H1 (cell line): ENCODE measurements around the gene FAAP100. TPM values are rescaled to one million over a fixed set of nuclear protein-coding genes. Genes with fewer than 3 reads are reported as not detected.

Source experiments
- CTCF ChIA-PET: fragments of 300-600 bp; sonication (Branson Sonifier 250); formaldehyde crosslinking; loops from one replicate; lab custom pipeline; 2021; ENCODE audit not compliant: partially characterized antibody; lab: Charles Lee
- POLR2A ChIA-PET: fragments of 300-600 bp; sonication (Branson Sonifier 250); formaldehyde crosslinking; loops from one replicate; lab custom pipeline; 2021; ENCODE audit warnings: inconsistent platforms; ENCODE audit not compliant: partially characterized antibody; lab: Charles Lee
- DNase-seq, 2 experiments: peaks; one replicate each; pipeline versions ENCODE4 v3.0.0 to v3.0.0-alpha.2; 2010 to 2022; ENCODE audit warnings: low spot score in 2 of 2, low read depth in 1 of 2, mixed read lengths in 1 of 2
- FAIRE-seq: peaks from 2 replicates; lab custom pipeline; 2011; peaks lifted over from hg19 to GRCh38; lab: Jason Lieb, UNC
- H2AFZ ChIP-seq: 2 replicates; pipeline ENCODE4 v1.8.1; 2012; ENCODE audit warnings: low read length, inconsistent platforms
- H2AK5ac ChIP-seq: 2 replicates; pipeline ENCODE4 v1.6.1; 2013; ENCODE audit warnings: low read depth, low read length
- H2BK120ac ChIP-seq: replicated peaks from 2 replicates; pipeline ENCODE3; 2013; ENCODE audit warnings: low read depth, low read length, inconsistent platforms
- H2BK12ac ChIP-seq: 2 replicates; pipeline ENCODE4 v1.6.1; 2013; ENCODE audit warnings: low read depth, low read length
- H2BK15ac ChIP-seq: 2 replicates; pipeline ENCODE4 v1.6.1; 2013; ENCODE audit warnings: low read length
- H2BK20ac ChIP-seq: 2 replicates; pipeline ENCODE4 v1.6.1; 2013; ENCODE audit warnings: low read length
- H2BK5ac ChIP-seq: 2 replicates; pipeline ENCODE4 v1.6.1; 2013; ENCODE audit warnings: low read depth, low read length
- H3K14ac ChIP-seq: 2 replicates; pipeline ENCODE4 v1.6.1; 2013; ENCODE audit warnings: inconsistent platforms; ENCODE audit not compliant: insufficient read length
- H3K18ac ChIP-seq: 2 replicates; pipeline ENCODE4 v1.6.1; 2013; ENCODE audit warnings: low read length; ENCODE audit errors: extremely low read depth
- H3K23ac ChIP-seq: 2 replicates; pipeline ENCODE4 v1.6.1; 2013; ENCODE audit warnings: inconsistent platforms; ENCODE audit not compliant: insufficient read length
- H3K23me2 ChIP-seq: 2 replicates; pipeline ENCODE4 v1.6.1; 2013; ENCODE audit warnings: low read depth, low read length
- H3K27ac ChIP-seq: 2 replicates; pipeline ENCODE4 v1.6.1; 2011; ENCODE audit warnings: low read depth, low read length, inconsistent platforms
- H3K27me3 ChIP-seq, 4 experiments: replicated peaks in 1 of 4; 1 replicate in 1 of 4; 2 replicates in 3 of 4; pipeline versions ENCODE4 v1.6.1 to v1.8.1; 2011 to 2013; ENCODE audit warnings: low read length in 3 of 4, mild to moderate bottlenecking in 3 of 4, inconsistent platforms in 2 of 4, mixed read lengths in 2 of 4, moderate library complexity in 1 of 4; ENCODE audit not compliant: control insufficient read depth in 3 of 4, insufficient read depth in 3 of 4; ENCODE audit errors: extremely low read depth in 1 of 4
- H3K36me3 ChIP-seq, 4 experiments: 2 replicates each; pipeline versions ENCODE4 v1.6.1 to v1.8.1; 2011 to 2013; ENCODE audit warnings: mild to moderate bottlenecking in 4 of 4, low read length in 3 of 4, moderate library complexity in 2 of 4, control low read depth in 1 of 4, inconsistent platforms in 1 of 4; ENCODE audit not compliant: insufficient read depth in 4 of 4, control insufficient read depth in 2 of 4
- H3K4ac ChIP-seq: replicated peaks from 2 replicates; pipeline ENCODE3; 2013; ENCODE audit warnings: low read length, low read depth, mixed read lengths, inconsistent platforms; ENCODE audit not compliant: insufficient read length
- H3K4me1 ChIP-seq, 4 experiments: replicated peaks in 1 of 4; 1 replicate in 1 of 4; 2 replicates in 3 of 4; pipeline versions ENCODE4 v1.6.1 to v1.8.1; 2011 to 2013; ENCODE audit warnings: low read length in 3 of 4, inconsistent platforms in 2 of 4, mixed read lengths in 1 of 4; ENCODE audit not compliant: insufficient read depth in 4 of 4, control insufficient read depth in 3 of 4
- H3K4me2 ChIP-seq, 2 experiments: 2 replicates each; pipeline versions ENCODE4 v1.6.1 to v1.8.1; 2011 to 2013; ENCODE audit warnings: low read depth in 2 of 2, low read length in 2 of 2, control low read depth in 1 of 2, inconsistent platforms in 1 of 2, mild to moderate bottlenecking in 1 of 2; ENCODE audit not compliant: insufficient read depth in 1 of 2
- H3K4me3 ChIP-seq, 4 experiments: fragments of 200-600, 300-600 bp in 1 of 4; sonication (generic), shearing (Covaris generic), sonication (Bioruptor Twin) in 1 of 4; 2 replicates each; pipeline versions ENCODE4 v1.5.1 to v1.8.1; 2011 to 2016; ENCODE audit warnings: low read length in 4 of 4, low read depth in 3 of 4, control low read depth in 2 of 4, inconsistent platforms in 2 of 4, mild to moderate bottlenecking in 2 of 4, mixed read lengths in 1 of 4, moderate library complexity in 1 of 4; ENCODE audit not compliant: insufficient read depth in 2 of 4; ENCODE audit errors: extremely low read depth in 1 of 4
- H3K56ac ChIP-seq: replicated peaks from 2 replicates; pipeline ENCODE3; 2013; ENCODE audit warnings: low read depth, mild to moderate bottlenecking, mixed read lengths, low read length, inconsistent platforms; ENCODE audit not compliant: insufficient read length
- H3K79me1 ChIP-seq: 2 replicates; pipeline ENCODE4 v1.6.1; 2013; ENCODE audit warnings: low read depth, low read length, control low read depth
- H3K79me2 ChIP-seq, 2 experiments: 2 replicates each; pipeline versions ENCODE4 v1.6.1 to v1.8.1; 2012 to 2013; ENCODE audit warnings: low read length in 2 of 2, mild to moderate bottlenecking in 2 of 2, inconsistent platforms in 1 of 2; ENCODE audit not compliant: insufficient read depth in 2 of 2, control insufficient read depth in 1 of 2
- H3K9ac ChIP-seq, 4 experiments: replicated peaks in 1 of 4; 1 replicate in 1 of 4; 2 replicates in 3 of 4; pipeline versions ENCODE4 v1.6.1 to v1.8.1; 2011 to 2013; ENCODE audit warnings: low read depth in 3 of 4, low read length in 3 of 4, control low read depth in 2 of 4, mild to moderate bottlenecking in 2 of 4, moderate library complexity in 2 of 4, inconsistent platforms in 1 of 4; ENCODE audit errors: extremely low read depth in 1 of 4
- H3K9me3 ChIP-seq, 2 experiments: 2 replicates each; pipeline versions ENCODE4 v1.6.1 to v1.8.1; 2012 to 2013; ENCODE audit warnings: mild to moderate bottlenecking in 2 of 2, moderate library complexity in 2 of 2, control low read depth in 1 of 2, inconsistent platforms in 1 of 2, low read depth in 1 of 2, low read length in 1 of 2, mixed read lengths in 1 of 2; ENCODE audit not compliant: insufficient read depth in 2 of 2
- H4K20me1 ChIP-seq, 2 experiments: replicated peaks in 1 of 2; 2 replicates each; pipeline versions ENCODE3 to v1.8.1; 2011 to 2013; ENCODE audit warnings: inconsistent platforms in 2 of 2, low read length in 2 of 2, mild to moderate bottlenecking in 1 of 2; ENCODE audit not compliant: insufficient read depth in 2 of 2, control insufficient read depth in 1 of 2
- H4K5ac ChIP-seq: 2 replicates; pipeline ENCODE4 v1.6.1; 2013; ENCODE audit warnings: low read length, low read depth, mixed read lengths, inconsistent platforms; ENCODE audit not compliant: insufficient read length
- H4K8ac ChIP-seq: 2 replicates; pipeline ENCODE4 v1.8.0; 2013; ENCODE audit warnings: mild to moderate bottlenecking, moderate library complexity, low read length, inconsistent platforms; ENCODE audit not compliant: insufficient read depth; ENCODE audit errors: extremely low read depth
- H4K91ac ChIP-seq: replicated peaks from 2 replicates; pipeline ENCODE3; 2013; ENCODE audit warnings: low read length, mixed read lengths, inconsistent platforms; ENCODE audit not compliant: insufficient read length
- ASH2L ChIP-seq: fragments of 200-600, 300-600 bp; sonication (generic); IDR thresholded peaks from one replicate; pipeline ENCODE4 v1.7.1; 2017; ENCODE audit warnings: low read length
- CBX8 ChIP-seq: fragments of 300-800, 300-1000 bp; sonication (generic); IDR thresholded peaks from 2 replicates; pipeline ENCODE4 v1.7.1; 2016; ENCODE audit warnings: low read depth, low read length, borderline replicate concordance
- CEBPB ChIP-seq: IDR thresholded peaks from 2 replicates; pipeline ENCODE4 v1.6.1; 2012; ENCODE audit warnings: low read depth, low read length
- CREB1 ChIP-seq: IDR thresholded peaks from 2 replicates; pipeline ENCODE4 v1.6.1; 2012; ENCODE audit warnings: inconsistent platforms
- EP300 ChIP-seq, 2 experiments: IDR thresholded peaks; 1 replicate in 1 of 2; 2 replicates in 1 of 2; pipeline ENCODE4 v1.6.1; 2011 to 2012; ENCODE audit warnings: low read depth in 2 of 2, low read length in 2 of 2, mild to moderate bottlenecking in 2 of 2, borderline replicate concordance in 1 of 2, inconsistent platforms in 1 of 2, moderate library complexity in 1 of 2
- NANOG ChIP-seq: IDR thresholded peaks from 2 replicates; pipeline ENCODE4 v1.6.1; 2011; ENCODE audit warnings: low read length, low read depth, mild to moderate bottlenecking, inconsistent platforms; ENCODE audit not compliant: insufficient read depth, poor library complexity, severe bottlenecking
- POLR2AphosphoS5 ChIP-seq: IDR thresholded peaks from 2 replicates; pipeline ENCODE4 v1.6.1; 2011; ENCODE audit warnings: low read depth, low read length
- RBBP5 ChIP-seq: IDR thresholded peaks from 2 replicates; pipeline ENCODE4 v1.7.1; 2012; ENCODE audit warnings: low read depth, mild to moderate bottlenecking, inconsistent platforms, low read length, moderate library complexity, borderline replicate concordance
- SIN3A ChIP-seq, 2 experiments: IDR thresholded peaks in 1 of 2; conservative IDR thresholded peaks in 1 of 2; 2 replicates each; pipeline ENCODE4 v1.6.1; 2011 to 2012; ENCODE audit warnings: low read length in 2 of 2, improper control_type of control experiment in 1 of 2, low read depth in 1 of 2, mild to moderate bottlenecking in 1 of 2
- SIRT6 ChIP-seq: IDR thresholded peaks from one replicate; pipeline ENCODE4 v1.7.1; 2012; ENCODE audit warnings: low read length, inconsistent platforms
- SP1 ChIP-seq: IDR thresholded peaks from 2 replicates; pipeline ENCODE4 v1.6.1; 2011; ENCODE audit warnings: low read depth, low read length
- TEAD4 ChIP-seq: IDR thresholded peaks from 2 replicates; pipeline ENCODE4 v1.6.1; 2012; ENCODE audit warnings: low read depth, low read length, inconsistent platforms, mixed read lengths
- WGBS, 2 experiments: shearing (Covaris generic) in 1 of 2; methylation state at CpG; one replicate each; pipeline versions ENCODE4 v1.1.6 to v1.1.7; 2013 to 2015; ENCODE audit warnings: low lambda C conversion rate in 2 of 2, mixed read lengths in 2 of 2, inconsistent platforms in 1 of 2, low coverage in 1 of 2, missing lambda C conversion rate in 1 of 2; ENCODE audit not compliant: insufficient replicate concordance in 2 of 2, insufficient coverage in 1 of 2, insufficient read length in 1 of 2; ENCODE audit errors: extremely low coverage in 1 of 2, missing lambda C conversion rate in 1 of 2; 5-methylcytosine and 5-hydroxymethylcytosine counted together
- polyA plus RNA-seq, 7 experiments: library from polyadenylated mRNA; depleted of rRNA in 3 of 7; stranded (reverse) in 5 of 7; unstranded in 2 of 7; fragments of >200 nt in 5 of 7; fragments of 200-250 nt in 2 of 7; gene quantifications; 1 replicate in 5 of 7; 2 replicates in 1 of 7; 4 replicates in 1 of 7; pipeline versions ENCODE4 v1.2.1 to v1.2.3, GENCODE V29; 2011 to 2013; ENCODE audit warnings: missing spikeins in 2 of 7, mixed read lengths in 2 of 7
- total RNA-seq: library from RNA; stranded (reverse); fragmentation: NEBNext Ultra II Directional; extraction: Animal tissue kit (Norgen Biotek cat#: 25700); gene quantifications from 2 replicates; pipeline ENCODE4 v1.2.1, GENCODE V29; 2021
- TF ChIP-seq, protein P1 (sequence below): IDR thresholded peaks from 2 replicates; pipeline ENCODE4 v1.6.1; 2012; ENCODE audit warnings: inconsistent platforms

FAAP100 gene
- total and polyA plus RNA-seq, 2 of the 8 experiments (the other 6 are each of a cell fraction or from before 2014, with no cell fraction given), result 23.2 to 41.8 TPM

DNA sequence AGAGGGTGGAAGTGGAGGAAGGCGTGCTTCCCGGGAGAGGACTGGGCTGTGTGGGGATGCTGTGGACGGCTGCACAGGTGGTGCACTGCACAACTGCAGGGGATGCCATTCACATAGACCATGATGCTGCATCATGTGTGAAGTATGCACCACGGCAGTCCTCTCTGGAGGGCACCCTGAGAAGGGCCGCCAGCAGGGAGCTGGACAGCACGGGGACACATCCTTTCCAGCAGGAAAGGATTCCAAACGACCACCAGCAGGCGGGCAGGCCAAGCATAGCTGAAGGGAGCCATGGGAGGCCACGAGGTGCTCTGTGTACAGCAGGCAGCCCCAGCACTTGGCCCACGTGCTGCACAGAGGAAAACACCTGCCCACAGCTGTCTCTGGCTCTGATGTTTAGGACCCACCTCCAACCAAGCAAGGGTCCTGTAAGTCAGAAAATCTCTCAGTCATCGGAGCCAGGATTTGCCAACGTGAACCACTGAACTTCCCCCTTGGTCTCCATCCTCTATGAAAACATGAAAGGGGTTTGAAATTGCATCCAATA lies 49.6 kb downstream of the FAAP100 start:
- Histone ChIP-seq H2BK12ac (no peak overlapping the region; the same call in 1 of the 2 replicates), H3K23ac (no peak overlapping the region), H3K36me3 (no peaks in the 10 kb centered on the region), H4K8ac (0 out of 2 replicates have a peak overlapping the region, but pooled peaks have one; percentile 51), H4K91ac (no peak overlapping the region), H3K14ac (no peak overlapping the region), H3K23me2 (no peaks in the 10 kb centered on the region), H2BK20ac (no peak overlapping the region), H3K79me2 (no peaks in the 10 kb centered on the region), H3K4me1 (peaks cover 0 to 3% (median 2%) of the 10 kb centered on the region in 4 experiments; a peak in 3 of 7 replicates), H3K18ac (no peak overlapping the region), H3K56ac (no peak overlapping the region), H3K9ac (no peak overlapping the region), H3K27ac (no peak overlapping the region), H2BK15ac (no peak overlapping the region), H2BK120ac (no peak overlapping the region), H4K5ac (no peak overlapping the region), H4K20me1 (no peaks in the 10 kb centered on the region), H2AK5ac (no peak overlapping the region), H3K27me3 (no peaks in the 10 kb centered on the region), H3K4me2 (no peak overlapping the region), H3K79me1 (no peaks in the 10 kb centered on the region), H3K9me3 (no peaks in the 10 kb centered on the region), H2BK5ac (no peak overlapping the region), H3K4ac (peak overlapping the region; percentile 53), H2AFZ (no peak overlapping the region), H3K4me3 (no peak overlapping the region)
- POLR2A ChIA-PET, result interaction anchor here (30.5 to 35.8 kb wide), 2 partner anchors 6 to 14 kb away, joined by 1004 read pairs; partner anchors contain the start of genes ACTG1 and FSCN2
- FAIRE-seq (no peak), DNase-seq (no peak)
- WGBS, 2 experiments, result 90% methylated on average over 12 of the region's 12 CpGs; no CpG with 5 or more reads in 1 of the 2 experiments
- CTCF ChIA-PET, result interaction anchor here (0.6 to 1.4 kb wide), 3 partner anchors 11 to 247 kb away, joined by 3 read pairs; no protein-coding TSS in a partner anchor
- TF ChIP-seq CEBPB (no peak), CBX8 (no peak), TEAD4 (no peak), SIRT6 (no peak), ASH2L (no peak), CREB1 (no peak), POLR2AphosphoS5 (no peak), RBBP5 (no peak), SP1 (no peak), SIN3A (conservative IDR thresholded peaks at IDR 0.05 in 1 of 2, IDR thresholded peaks at IDR 0.05 in 1 of 2; ENCODE audit: low read depth in 1 of 2, low read length in 2 of 2) (no peak), EP300 (IDR thresholded peaks at IDR 0.05; ENCODE audit: borderline replicate concordance in 1 of 2, low read depth in 2 of 2, low read length in 2 of 2) (no peak), NANOG (no peak)
- TF ChIP-seq, protein P1, sequence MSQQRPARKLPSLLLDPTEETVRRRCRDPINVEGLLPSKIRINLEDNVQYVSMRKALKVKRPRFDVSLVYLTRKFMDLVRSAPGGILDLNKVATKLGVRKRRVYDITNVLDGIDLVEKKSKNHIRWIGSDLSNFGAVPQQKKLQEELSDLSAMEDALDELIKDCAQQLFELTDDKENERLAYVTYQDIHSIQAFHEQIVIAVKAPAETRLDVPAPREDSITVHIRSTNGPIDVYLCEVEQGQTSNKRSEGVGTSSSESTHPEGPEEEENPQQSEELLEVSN, result no peak
